Choroid plexus epithelial cell (primary cell): Measurements from ENCODE around the gene KIAA0232.
"Not testable (repeated sequence)": the region's sequence is repeated elsewhere in the genome, so short reads cannot be mapped to it uniquely, and the experiment has no call there.

Experiments
- DNase-seq: peaks from one replicate; pipeline ENCODE4 v3.0.0-alpha.2; 2010; ENCODE audit warnings: low read depth
- H3K4me3 ChIP-seq: 2 replicates; pipeline ENCODE4 v1.5.1; 2011; ENCODE audit warnings: low read depth, mild to moderate bottlenecking, control low read depth, low read length, moderate library complexity
- TF ChIP-seq, protein P1 (sequence below): conservative IDR thresholded peaks from 2 replicates; pipeline ENCODE4 v1.5.1; 2011; ENCODE audit warnings: low read depth, mild to moderate bottlenecking, control low read depth, inconsistent platforms, low read length, moderate library complexity

Gene KIAA0232

DNA sequence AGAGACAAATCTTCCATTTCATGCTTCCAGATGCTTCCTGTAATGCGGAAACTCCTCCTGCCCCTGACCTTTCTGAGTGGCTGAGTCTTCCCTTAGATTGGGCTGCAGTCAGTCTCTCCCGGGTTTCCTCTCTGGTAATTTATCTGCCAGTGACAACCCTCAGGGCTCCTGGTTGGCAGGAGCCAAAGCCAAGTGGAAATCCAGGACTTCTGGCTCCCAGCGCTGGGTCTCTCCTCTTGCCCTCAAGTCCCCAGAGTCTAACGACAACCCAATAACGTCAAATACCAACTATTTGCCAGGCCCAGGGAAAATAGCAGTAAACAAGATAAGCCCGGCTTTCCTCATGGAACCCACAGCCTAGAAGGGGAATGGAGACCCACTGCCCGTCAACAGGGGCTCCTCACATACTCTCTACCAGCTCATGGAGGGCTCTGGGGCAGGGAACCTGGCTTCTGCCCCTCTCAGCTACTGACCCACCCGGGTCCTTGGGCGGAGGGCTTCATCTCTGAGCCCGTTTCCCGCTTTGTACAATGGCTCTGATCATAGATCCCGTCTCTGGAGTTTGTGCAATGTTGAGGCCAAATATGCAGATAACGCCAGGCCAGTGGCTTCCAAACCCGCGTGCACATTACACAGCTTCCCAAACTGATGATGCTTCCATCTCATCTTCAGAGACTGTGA, 126.0 kb downstream of the KIAA0232 start:
- DNase-seq, result peak; percentile 57
- H3K4me3 ChIP-seq, result peak overlapping the region; percentile 79
- TF ChIP-seq, protein P1, sequence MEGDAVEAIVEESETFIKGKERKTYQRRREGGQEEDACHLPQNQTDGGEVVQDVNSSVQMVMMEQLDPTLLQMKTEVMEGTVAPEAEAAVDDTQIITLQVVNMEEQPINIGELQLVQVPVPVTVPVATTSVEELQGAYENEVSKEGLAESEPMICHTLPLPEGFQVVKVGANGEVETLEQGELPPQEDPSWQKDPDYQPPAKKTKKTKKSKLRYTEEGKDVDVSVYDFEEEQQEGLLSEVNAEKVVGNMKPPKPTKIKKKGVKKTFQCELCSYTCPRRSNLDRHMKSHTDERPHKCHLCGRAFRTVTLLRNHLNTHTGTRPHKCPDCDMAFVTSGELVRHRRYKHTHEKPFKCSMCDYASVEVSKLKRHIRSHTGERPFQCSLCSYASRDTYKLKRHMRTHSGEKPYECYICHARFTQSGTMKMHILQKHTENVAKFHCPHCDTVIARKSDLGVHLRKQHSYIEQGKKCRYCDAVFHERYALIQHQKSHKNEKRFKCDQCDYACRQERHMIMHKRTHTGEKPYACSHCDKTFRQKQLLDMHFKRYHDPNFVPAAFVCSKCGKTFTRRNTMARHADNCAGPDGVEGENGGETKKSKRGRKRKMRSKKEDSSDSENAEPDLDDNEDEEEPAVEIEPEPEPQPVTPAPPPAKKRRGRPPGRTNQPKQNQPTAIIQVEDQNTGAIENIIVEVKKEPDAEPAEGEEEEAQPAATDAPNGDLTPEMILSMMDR, result no peak

DNA sequence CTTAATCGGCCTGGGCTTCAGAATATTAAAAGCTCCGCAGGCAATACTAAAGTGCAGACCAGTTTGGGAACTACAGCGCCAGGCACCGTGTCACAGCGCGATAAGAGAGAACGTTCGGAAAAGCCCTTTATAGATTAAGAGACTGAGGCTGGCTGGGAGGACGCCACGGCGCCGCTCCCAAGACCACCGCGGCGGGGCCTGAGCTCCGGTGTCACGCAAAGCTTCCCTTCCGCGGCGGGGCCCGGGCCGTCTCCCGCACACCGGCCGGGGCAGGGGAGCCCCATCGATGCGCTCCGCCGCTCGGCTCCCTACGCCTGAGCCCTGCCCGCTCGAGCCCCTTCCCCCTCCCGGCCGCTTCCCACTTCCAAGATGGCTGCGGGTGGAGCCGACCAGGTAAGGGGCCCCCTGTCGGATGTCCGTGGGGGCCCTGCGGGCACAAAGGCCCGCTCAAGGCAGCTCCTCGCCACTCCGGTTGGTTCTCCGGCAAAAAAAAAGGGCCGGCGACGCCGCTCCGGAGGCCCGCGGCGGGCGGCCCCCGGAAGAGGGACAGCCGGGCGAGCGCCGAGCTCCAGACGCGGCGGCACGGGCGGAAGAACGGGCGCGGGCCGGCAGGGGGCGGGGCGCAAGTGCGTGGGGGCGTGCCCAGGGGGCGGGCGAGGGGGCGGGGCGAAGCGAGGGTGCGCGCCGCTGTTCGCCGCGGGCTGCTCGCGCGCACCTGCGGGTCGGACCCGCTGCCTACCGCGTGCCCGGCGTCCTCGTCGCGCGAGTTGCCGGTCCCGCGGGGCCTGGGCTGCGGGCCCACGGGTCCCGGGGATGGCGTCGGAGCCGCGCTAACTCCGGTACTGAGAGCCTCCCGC, 126.8 kb downstream of the KIAA0232 start, which contains the start of gene TBC1D14:
TSS of gene TBC1D14 (plus strand) at position 714 of the 857 bp plus-strand sequence. CDS start 13,564 bp downstream, outside the sequence.
- peak; percentile 88 for DNase-seq
- peak within 1 kb of the TSS; percentile 79 for H3K4me3 ChIP-seq
- TF ChIP-seq, protein P1, result no peak

DNA sequence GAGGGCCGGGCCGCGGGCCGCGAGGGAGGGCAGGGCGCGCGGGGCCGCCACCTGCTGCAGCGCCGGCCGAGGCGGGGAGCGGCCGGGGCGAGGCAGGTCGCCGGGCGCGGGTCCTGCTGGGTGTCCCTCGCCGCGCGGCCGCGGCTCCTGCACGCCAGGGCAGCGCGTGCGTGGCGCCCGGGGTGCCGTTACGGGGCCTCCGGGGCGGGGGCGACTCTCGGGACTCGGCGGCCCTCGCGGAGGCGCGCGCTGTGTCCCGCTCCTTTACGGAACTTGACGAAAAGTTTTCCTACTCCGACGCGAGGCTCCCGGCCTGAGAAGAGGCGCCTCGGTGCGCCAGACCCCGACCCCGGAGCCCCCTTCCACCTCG, 127.4 kb downstream of the KIAA0232 start:
- no peak for DNase-seq
- TF ChIP-seq, protein P1, result no peak
- peak overlapping the region; percentile 79 for H3K4me3 ChIP-seq

DNA sequence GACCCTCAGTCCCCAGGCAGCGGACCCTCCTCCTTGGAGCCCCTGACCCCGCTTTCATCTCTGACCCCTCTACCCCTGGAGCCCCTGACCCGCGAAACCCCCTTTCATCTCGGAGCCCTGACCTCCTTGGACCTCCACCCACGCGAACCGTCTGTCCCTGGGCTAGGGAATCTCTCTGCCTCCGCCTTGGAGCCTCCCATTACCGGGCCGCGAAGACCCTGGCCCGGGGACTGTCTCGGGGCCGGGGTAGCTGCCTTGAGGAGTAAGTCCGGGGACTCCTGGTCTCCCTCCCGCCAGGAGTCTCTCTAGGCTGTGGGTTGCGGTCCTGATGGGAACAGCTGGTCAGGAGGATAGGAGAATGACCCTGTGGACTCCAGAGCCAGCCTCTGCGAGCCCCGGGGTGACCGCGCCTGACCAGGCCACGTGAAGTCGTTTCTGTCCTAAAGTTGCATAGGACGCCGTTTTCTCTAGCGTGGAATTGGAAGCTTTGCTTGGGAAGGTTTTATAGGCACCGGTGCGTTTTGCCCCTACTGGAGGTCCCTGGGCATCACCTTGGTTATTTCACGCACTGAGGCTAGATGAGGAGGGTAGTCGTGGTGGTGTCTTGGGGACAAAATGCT, 127.9 kb downstream of the KIAA0232 start:
- peak overlapping the region; percentile 79 for H3K4me3 ChIP-seq
- TF ChIP-seq, protein P1, result peak; percentile 35
- no peak for DNase-seq

DNA sequence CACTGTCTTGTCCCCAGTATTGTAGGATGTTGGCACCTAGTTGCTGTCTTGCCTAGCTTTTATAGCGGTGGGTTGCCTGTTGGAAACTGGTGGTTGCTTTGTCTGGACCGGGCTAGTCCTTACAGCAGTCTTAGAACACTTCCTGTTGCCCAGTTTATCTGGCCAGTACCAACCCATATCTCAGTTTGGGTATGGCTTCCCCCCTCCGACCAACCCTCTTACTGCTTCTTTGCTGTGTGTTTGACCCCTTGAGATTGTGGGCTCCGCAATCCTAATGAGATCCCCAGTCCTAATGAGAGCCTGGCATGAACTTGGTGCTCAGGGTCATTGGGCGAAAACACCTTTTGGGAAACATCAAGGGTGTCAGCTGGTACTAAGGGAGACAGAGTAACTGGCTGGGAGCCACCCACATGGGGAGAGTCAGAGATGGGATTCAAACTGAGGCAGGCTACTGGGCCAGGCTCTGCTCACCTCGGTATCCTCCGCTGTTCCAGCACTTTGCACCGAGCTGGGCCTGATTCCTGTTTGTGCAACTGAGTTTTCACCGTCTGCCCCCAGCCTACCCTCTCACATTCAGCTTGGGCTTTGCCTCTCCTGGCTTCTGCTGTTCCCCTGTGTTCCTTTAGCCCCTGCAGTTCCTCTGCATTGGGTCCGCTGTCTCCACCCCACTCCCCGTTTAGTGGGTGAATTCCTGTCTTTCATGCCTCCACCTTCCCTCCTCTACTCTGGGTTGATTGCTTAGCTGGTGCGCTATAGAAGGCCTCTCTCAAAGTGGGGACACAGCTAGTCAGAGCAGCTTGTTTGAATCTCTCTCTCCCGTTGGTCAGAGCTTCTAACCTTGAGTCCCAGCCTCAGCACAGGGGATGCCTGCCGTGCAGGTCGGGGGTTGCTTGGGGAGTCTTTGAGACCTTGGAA, 128.7 kb downstream of the KIAA0232 start:
- no peak for DNase-seq
- TF ChIP-seq, protein P1, result no peak
- H3K4me3 ChIP-seq, result peak overlapping the region; percentile 79

DNA sequence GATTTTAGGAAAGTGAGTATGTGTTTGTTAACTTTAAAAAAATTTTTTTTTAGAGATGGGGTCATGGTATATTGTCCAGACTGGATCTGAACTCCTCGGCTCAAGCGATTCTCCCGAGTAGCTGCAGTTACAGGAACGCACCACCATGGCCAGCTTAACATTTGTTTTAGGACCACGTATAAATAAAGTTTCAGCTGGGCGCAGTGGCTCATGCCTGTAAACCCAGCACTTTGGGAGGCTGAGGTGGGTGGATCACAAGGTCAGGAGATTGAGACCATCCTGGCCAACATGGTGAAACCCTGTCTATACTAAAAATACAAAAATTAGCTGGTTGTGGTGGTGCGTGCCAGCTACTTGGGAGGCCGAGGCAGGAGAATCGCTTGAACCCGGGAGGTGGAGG, 129.4 kb downstream of the KIAA0232 start:
- DNase-seq, H3K4me3 ChIP-seq: not testable (repeated sequence)
